SH-SY5Y (cell line): ENCODE data around the gene STAT3.

ENCODE experiments used
- GATA2 ChIP-seq: IDR thresholded peaks from 2 replicates; pipeline ENCODE4 v1.6.1; 2011; ENCODE audit warnings: mild to moderate bottlenecking, low read depth, low read length
- GATA3 ChIP-seq: IDR thresholded peaks from 2 replicates; pipeline ENCODE4 v1.6.1; 2011; ENCODE audit warnings: low read depth, mild to moderate bottlenecking, low read length, moderate library complexity

DNA sequence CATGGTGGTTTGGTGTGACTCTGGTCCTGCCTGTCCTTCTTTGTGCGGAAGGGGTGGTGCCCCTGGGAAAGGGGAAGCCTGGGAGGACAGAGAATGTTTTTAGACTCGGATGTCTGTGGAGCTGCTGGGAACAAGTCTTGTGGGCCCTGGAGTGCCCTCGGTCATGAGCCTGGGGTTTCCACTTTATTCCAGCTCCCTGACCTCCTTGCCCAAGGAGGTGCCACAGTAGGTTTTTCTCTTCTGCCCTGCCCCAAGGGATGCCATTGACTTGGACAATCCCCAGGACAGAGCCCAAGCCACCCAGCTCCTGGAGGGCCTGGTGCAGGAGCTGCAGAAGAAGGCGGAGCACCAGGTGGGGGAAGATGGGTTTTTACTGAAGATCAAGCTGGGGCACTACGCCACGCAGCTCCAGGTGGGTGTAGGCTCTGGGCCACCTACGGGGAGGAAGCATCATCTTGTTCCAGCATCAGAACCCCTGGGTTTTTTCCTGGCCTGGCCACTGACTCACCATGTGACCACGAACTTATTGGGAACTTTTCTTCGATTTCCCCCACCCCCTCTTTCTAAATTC lies 98.5 kb downstream of the STAT3 start:
- TF ChIP-seq GATA2 (no peak), GATA3 (no peak)
